GM12878 (cell line): ENCODE data around the gene KCTD14.

ENCODE experiments used
- FOXM1 ChIP-seq: IDR thresholded peaks from 2 replicates; pipeline ENCODE4 v1.6.1; 2012; ENCODE audit warnings: low read depth, mild to moderate bottlenecking, inconsistent platforms, low read length, moderate library complexity
- POLR2AphosphoS5 ChIP-seq: IDR thresholded peaks from 2 replicates; pipeline ENCODE4 v1.6.1; 2011; ENCODE audit warnings: mild to moderate bottlenecking, low read length, inconsistent platforms
- SMC3 ChIP-seq: IDR thresholded peaks from 2 replicates; pipeline ENCODE4 v1.6.1; 2011; ENCODE audit warnings: low read length, improper control_type of control experiment, borderline replicate concordance

DNA sequence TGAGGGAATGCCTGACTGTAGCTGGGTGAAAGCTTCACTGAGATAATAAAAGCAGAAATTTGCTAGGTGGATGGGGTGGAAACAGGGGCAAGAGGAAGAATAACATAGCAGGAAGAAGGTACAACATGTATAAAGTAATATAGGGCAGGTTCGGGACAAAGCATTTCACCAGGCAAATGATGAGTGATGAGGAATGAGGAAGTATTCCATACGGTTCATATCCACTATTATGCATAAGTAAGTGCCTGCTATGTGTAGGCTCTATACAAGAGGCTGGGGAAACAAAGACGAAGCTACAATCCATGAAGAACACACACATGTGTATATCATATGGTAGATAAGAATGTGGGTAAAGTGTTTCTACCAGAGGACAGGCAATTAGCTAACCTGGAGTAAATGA, 48.6 kb upstream of the KCTD14 start:
- no peak for TF ChIP-seq POLR2AphosphoS5
- no peak for TF ChIP-seq FOXM1
- no peak for TF ChIP-seq SMC3
